ENCODE measurements around the gene FBLIM1.
A peak's percentile ranks its signal among the peaks of the same experiment; 100 is the strongest.
"Not testable (repeated sequence)": the region's sequence is repeated elsewhere in the genome, so short reads cannot be mapped to it uniquely, and the experiment has no call there.

The FBLIM1 gene

DNA sequence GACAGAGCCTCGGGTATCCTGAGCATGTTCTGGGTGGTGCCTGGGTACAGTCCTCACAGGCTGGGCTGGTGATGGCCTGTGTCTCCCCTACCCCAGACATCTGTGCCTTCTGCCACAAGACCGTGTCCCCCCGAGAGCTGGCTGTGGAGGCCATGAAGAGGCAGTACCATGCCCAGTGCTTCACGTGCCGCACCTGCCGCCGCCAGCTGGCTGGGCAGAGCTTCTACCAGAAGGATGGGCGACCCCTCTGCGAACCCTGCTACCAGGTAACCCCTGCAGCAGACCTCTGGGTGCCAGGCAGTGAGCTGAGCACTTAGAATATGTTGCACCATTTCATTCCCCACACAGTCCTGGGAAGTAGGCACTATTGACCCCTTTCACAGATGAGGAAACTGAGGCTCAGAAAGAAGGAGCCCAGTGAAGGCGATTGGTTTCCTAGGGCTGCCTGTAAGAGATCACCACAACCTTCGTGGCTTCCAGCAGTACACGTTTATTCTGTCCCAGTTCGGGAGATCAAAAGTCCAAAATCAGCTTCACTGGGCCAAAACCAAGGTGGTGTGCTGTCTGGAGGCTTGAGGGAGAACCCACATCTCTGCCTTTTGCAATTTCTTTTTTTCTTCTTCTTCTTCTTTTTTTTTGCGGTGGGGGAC is 11.8 kb downstream of the FBLIM1 start:
- no peak for DNase-seq

DNA sequence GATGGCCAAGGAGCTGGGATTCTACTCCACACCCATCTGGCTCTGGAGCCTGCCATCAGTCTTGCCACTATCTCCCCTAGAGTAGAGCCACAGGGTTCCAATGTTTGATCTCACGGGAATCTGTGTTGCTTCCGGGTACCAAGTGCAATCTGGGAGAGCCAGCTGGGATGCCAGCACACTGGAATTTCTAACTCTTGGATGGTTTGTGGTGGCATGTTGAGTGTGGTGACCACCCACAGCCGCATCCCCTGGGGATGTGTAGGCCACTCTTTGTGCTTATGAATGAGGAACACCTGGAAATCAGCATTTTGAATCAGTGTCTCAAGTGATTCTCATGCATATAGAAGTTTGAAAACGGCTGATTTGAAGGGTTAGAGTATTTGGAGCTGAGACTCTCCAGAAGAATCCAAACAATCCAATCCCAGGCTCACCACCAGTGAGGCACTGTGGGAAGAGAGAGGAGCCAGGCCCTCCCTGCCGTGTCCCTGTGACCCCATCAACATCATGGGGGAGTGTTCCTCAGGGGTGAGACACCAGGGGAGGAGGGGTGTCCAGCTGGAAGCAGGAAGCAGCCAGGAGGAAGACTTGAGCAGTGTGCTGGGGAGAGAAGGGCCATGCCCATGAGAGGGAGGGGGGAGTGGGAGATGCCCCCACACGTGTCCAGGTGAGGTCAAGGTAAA is 13.4 kb downstream of the FBLIM1 start:
- DNase-seq = no peak

DNA sequence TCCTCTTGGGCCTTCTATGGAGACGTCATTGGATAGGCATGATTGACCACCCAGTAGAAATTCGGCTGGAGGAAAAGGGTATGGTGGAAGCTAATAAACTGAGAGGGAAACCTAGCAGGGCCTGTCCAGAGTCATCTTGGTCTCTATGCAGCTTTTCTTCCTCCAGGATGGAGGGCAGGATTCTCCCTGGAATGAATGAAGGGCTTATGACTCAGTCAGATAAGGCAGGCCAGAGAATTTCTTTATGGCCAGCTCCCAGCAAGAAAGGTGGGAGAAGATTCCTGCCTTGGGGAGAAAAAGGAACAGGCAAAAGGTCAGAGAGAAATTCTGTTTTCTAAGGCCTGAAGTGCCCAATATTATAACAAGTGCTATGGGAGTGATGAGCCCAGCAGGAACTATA is 17.1 kb downstream of the FBLIM1 start:
- DNase-seq = no peak

DNA sequence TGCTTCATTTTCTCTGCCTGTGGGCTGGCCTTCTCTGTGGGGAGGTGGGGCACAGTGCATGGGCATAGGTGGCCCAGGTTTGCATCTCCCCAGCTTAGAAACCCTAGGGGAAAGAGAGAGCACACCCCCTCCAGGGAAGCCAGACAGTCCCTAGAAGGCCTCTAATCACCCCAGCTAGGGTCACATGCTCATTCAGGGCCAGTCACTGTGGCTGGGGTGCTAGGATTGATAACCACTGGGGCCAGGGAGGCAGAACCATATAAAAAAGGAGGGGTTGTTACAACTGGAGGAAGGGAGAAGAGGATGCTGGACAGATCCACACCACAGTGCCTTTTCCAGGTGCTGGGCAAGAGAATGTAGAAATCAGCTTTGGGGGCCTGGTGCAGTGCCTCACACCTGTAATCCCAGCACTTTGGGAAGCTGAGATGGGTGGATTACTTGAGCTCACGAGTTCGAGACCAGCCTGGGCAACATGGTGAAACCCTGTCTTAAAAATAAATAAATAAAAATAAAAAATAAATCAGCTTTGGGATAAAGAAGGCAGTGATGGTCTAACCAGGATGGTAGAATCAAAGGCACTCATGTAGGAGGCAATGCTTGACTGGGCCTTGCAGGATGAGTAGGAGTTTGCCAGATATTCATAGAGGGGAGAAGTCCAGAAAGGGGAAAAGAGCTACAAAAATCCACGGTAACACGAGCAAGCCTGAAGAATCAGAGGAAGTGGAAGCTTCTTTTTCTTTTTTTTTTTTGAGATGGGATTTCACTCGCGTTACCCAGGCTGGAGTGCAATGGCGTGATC is 19.5 kb downstream of the FBLIM1 start:
- no peak for DNase-seq

DNA sequence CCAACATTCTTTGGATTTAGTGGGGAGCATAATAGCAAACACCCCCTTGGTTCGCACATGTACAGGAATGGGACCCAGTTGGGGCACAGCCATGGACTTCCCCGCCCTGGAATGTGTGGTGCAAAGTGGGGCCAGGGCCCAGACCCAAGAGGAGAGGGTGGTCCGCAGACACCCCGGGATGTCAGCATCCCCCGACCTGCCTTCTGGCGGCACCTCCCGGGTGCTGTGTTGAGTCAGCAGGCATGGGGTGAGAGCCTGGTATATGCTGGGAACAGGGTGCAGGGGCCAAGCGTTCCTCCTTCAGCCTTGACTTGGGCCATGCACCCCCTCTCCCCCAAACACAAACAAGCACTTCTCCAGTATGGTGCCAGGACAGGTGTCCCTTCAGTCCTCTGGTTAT is 27.1 kb downstream of the FBLIM1 start:
- no peak for DNase-seq

DNA sequence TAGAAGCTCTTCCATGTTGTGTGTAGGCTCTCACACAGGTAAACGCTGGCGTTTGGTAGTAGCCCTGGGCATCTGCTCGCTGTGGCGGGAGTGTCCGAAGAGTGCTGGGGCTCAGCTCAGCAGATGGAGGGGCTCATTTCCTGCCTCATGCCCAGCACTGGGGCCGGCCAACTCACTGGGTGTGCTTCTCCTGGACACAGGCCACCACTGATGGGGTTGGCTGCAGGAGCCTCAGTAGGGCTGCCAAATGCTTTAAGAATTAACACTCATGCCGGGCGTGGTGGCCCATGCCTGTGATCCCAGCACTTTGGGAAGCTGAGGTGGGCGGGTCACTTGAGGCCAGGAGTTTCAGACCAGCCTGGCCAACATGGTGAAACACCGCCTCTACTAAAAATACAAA is 28.0 kb downstream of the FBLIM1 start:
- no peak for DNase-seq

DNA sequence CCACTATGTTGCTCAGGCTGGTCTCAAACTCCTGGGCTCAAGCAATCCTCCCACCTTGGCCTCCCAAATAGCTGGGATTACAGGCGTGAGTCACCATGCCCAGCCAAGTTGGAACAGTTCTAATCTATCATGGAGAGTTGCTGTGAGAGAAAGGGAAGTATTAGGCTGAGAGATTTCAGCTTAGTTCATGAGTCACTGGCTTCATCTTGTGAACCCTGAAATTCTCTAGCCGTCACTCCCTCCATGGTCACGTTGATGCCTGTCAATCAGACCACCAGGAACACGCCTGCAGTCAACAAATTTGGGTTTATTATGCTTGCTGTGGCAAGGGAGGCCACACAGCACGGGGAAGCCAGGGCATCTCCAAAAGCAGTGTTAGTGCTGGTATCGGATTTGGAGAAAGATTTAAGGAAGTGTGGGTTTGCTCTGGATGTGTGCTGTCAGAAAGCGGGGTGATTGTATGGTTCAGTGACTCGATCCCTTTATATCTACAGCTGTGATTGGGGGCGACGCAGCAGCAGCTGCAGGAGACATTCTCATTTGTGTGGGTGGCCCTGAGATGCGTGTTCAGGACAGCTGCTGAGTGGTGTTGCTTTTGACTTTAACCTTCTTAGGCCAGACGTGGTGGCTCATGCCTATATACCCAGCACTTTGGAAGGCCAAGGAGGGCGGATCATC is 30.2 kb downstream of the FBLIM1 start:
- no peak for DNase-seq

DNA sequence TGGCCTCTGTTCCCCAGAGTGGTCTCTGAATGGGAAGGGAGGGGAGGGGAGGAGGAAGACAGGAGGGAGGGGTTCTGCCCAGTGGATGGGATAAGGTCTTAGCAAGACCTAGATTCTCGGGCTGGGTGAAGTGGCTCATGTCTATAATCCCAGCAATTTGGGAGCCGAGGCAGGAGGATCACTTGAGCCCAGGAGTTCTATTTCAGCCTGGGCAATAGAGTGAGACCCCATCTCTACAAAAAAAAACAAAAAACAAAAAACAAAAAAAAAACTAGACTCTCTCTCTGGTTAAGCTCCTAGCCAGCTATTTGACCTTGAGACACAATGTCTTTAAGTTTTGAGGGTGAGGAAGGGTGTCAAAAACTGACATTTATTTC is 37.5 kb downstream of the FBLIM1 start:
- no peak for DNase-seq

DNA sequence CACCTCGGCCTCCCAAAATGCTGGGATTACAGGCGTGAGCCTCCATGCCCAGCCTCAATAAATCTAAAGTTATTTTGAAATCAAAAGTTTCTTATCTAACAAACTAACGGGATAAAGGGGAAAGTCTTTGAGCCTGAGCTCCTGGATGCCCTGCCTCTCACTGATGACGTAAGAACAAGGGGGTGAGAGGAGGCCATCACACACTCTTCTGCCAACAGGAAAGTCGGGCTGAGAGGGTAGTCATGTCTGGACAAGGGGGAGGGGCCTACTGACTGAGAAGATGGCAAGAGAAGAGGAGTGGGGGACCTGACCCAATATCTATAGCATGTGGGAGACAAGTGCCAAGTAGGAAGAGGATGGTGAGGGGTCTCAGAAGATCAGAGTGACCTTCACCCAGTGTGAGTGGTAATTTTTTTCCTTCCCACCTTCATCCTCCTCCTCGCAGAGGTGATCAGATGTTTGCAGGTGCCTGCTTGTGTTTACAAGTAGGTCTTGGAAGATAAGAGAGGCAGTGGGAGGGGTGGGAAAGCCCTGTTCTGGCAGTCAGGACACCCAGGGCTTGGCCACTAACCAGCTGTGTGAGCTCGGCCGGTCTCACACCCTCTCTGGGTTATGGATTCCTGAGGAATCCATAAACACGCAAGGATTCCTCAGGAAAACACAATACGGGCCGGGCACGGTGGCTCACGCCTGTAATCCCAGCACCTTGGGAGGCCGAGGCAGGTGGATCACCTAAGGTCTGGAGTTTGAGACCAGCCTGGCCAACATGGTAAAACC is 39.2 kb downstream of the FBLIM1 start:
- no peak for DNase-seq

DNA sequence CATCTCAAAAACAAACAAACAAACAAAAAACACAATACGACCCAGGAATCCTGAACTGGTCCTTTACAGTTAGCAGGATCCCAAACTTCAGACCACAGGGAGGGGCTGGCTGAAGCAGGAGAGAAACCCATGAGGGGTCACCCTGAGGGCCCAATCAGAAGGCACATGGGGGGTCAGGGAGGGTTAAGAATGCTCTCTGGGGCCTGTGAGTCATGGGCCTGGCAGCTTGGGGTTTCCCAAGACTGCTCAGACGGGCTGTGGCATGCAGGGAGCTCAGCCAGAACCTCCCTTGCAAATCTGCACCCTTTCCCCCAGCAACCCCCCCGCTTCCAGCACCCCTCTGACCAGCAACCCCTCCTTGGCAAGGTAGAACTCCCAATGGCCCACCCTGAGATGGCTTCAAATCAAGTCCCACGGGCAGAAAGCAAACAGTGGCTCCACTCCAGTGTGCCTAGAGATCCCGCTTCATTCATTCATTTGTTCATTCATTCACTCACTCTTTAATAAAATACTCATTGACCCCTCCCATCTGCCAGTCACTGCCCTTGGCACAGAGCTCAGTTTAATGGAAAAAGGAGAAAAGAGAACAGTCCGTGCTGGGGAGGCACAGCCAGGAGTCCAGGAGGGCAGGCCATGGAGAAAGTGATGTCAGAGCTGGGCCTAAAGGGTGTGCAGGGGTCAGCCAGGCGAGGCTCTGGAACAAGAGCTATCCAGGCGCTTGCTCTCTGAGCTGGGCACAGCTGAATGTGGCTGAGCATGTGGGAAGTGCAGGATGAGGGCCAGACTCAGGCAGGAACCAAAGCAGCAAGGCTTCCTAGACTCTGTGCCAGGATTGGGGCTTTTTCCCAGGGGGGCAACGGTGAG is 40.6 kb downstream of the FBLIM1 start:
- DNase-seq = no peak

DNA sequence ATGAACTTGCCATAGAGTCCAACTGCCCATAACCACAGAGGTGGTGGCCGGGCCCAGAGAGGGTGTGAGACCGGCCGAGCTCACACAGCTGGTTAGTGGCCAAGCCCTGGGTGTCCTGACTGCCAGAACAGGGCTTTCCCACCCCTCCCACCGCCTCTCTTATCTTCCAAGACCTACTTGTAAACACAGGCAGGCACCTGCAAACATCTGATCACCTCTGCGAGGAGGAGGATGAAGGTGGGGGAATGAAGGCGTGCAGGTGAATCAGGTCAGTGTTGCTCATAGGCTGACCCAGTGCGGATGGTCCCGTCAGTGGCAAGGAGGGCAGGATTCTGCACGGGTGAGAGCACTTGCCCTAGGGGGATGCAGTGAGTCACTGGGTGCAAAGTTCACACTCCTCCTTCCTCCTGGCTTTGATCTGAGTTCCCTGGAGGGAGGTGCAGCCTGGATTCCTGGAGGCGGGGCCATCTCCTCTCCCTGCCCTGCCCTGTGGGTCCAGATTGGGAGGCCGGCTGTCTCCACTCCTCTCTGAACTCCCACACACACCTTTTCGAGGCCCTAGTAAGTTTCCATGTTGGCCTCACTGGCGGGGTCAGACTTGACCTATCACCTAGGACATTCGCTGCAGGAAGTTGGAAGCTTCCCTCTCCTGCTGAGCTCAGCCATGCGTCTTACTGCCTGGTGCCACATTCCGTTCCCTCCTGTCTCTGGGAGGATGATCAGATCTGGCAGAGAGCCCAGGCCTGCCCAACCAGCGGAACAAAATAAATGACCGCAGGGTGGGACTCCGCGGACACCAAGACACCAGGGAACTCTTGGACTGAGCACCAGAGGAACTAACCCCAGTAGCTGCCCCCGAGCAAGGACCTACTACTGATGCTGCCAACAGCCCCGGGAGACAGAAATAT is 41.6 kb downstream of the FBLIM1 start:
- DNase-seq = no peak

DNA sequence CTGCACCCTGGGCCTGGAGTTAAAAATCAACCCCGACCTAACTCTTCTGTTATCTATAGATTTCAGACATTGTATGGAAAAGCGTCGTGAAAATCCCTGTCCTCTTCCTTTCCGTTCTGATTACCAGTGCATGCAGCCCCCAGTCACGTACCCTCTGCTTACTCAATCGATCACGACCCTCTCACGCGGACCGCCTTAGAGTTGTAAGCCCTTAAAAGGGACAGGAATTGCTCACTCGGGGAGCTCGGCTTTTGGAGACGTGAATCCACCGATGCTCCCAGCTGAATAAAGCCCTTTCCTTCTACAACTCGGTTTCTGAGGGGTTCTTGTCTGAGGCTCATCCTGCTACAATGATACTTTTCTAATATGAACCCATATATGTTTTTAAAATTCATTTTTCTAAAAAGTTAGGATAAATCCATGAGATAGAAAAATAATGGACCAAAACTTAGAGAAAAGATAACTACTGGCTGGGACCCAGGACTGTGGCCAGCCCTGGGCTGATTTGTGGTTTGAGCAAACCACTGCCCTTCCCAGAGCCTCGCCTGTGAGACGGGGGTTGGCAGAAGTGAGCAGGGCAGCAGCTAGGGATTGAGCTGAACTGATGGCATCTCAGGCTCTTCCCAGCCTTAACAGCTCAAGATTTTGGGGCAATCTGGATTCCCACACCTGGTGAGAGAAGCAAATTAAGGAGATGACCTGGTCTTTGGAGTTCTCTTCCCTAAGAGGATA is 43.8 kb downstream of the FBLIM1 start:
- DNase-seq = no peak

DNA sequence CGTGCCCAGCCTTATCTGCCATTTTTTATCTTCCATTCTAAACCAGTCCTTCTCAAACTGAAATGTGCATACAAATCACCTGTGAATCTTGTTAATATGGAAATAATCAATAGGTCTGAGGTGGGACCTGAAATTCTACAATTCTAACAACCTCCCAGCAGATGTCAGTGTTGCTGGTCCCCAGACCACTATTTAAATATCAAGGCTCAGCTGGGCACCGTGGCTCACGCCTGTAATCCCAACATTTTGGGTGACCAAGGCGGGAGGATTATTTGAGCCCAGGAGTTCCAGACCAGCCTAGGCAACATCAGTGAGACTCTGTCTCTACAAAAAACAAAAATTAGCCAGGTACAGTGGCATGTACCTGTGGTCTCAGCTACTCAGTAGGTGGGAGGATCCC is 44.8 kb downstream of the FBLIM1 start:
- peak; percentile 36 for DNase-seq

DNA sequence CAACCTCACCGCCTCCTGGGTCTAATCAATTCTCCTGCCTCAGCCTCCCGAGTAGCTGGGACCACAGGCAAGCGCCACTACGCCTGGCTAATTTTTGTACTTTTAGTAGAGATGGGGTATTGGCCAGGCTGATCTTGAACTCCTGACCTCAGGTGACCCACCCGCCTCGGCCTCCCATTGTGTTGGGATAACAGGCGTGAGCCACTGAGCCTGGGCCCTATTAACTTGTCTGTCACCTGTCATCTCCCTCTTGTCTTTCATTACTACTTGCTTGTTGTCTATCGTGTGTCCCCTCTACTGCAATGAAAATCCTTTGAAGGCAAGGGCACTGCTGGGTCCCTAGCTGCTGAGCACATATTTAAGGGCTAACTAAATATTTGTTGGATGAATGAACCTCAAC is 45.5 kb downstream of the FBLIM1 start:
- DNase-seq = no peak

DNA sequence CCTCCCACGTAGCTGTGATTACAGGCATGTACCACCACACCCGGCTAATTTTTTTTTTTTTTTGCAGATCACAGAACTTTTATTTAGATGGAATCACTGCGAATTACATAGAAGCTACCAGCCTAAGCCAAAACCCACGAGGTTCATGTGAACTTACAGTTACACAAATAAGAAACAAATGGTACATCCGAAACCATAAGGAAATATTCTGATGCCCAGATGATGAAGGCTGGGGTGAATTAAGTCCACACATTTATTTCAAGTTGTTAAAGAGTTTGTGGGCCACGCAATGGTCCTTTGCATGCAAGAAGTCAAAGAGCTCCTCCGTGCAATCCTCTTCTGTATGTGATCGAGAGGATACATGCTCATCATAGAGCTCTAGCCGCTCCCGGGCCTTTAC is 48.5 kb downstream of the FBLIM1 start:
- DNase-seq = no peak

DNA sequence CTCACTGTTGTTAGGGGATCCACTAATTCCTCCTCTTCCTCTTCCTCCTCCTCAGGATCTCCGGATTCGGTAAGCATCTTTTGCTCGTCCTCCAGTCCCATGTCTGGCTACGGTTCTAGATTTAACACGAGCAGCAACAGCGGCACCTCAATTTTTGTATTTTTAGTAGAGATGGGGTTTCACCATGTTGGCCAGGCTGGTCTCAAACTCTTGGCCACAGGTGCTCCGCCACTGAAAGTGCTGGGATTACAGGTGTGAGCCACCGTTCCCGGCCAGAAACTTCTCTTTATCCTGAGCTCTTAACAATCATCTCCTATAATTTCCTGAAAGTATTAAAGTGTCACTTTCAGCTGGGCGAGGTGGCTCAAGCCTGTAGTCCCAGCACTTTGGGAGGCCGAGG is 49.0 kb downstream of the FBLIM1 start, which contains the start of gene UQCRHL:
TSS of gene UQCRHL (minus strand) at position 101 of the 400 bp plus-strand sequence. CDS start at position 101, 0 bp downstream.
- DNase-seq = not testable (repeated sequence)

DNA sequence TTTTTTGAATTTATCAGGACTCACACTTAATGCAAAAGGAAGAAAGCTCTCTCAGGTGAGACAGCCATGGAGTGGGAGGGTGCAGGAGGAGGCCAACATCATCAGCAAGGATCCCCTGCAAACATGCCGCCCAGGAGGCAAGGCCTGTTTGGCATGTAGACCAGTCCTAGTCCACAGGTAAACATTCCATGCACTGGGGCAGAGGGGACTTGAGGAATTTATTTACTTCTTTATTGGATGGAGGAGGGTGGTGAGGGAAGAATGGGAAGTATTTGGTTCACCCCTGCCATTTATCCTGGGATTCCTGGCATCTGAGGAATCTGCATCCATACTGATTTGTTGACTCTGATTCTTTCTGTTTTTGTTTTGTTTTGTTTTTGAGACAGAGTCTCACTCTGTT is 50.4 kb downstream of the FBLIM1 start:
- DNase-seq = no peak

DNA sequence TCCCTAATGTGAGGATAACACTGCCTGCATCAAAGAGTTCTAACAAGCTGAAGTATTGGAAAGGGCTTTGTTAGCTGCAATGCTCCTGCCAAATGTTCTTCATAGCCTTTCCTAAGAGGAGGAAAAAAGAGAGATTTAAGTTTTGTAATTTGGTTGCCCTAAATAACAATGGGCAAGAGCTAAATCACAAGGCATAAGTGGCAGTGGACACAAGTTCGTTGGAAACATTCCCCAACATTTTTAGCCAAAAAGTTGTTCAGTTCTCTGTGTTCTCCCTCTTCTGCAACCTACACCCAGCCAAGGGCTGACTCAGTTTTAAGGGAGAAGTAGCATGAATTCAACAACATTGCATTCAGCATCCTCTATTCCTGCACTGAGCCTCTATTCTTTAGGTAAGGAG is 51.5 kb downstream of the FBLIM1 start:
- DNase-seq = no peak

DNA sequence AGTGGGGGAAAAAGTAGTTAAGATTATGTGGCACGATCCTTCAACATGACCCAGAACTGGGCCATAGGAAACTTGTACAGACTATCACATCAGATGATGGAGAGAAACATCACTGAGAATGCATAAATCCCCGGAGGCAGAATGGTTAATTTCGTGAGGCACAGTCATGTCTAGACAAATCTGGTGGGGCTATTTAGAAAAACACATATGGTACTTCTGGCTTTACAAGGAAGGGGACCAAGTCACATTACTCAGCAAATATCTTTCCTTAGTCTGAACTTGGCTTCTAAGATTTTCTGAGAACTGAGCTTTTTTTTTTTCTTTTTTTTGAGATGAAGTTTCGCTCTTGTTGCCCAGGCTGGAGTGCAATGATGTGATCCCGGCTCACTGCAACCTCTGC is 58.1 kb downstream of the FBLIM1 start:
- no peak for DNase-seq

DNA sequence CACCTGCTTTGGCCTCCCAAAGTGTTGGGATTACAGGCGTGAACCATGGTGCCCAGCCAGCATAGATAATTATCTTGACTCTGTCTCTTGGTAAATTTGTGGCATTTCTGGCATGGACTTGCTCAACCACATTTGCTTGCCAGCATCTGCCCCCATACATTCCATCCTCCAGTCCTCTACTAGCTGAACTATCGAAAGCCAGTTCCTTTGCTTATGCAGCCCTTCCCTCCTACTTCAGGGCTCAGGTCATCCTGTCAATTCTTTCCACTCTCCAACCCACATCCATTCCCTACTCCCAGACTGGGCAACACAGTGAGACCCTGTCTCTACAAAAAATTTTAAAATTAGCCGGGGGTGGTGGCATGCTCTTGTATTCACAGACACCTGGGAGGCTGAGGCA is 61.9 kb downstream of the FBLIM1 start:
- DNase-seq = no peak

Measured in CD4-positive, alpha-beta T cell treated with Interleukin-10 for 1 hour (primary cell).